ENCODE results near the gene PKN3.

GRCh38 chr9:128712451-128713410 lies 10.4 kb downstream of the PKN3 start:
- TF ChIP-seq REST (IDR thresholded peaks at IDR 0.05; ENCODE audit: insufficient read depth in 1 of 2, low read depth in 2 of 2, low read length in 2 of 2) (no peak), TAF1 (IDR thresholded peaks at IDR 0.05; ENCODE audit: borderline replicate concordance, insufficient read depth, low read length) (no peak), POLR2AphosphoS5 (IDR thresholded peaks at IDR 0.05; ENCODE audit: low read depth, low read length) (no peak)
